ENCODE data around the gene CD4.

GRCh38 chr12:6842075-6842474 is 52.7 kb downstream of the CD4 start:
- no peak for TF ChIP-seq CTCF (IDR thresholded peaks at IDR 0.05 in 4 of 5, conservative IDR thresholded peaks at IDR 0.05 in 1 of 5)
- no peak for TF ChIP-seq POLR2A (IDR thresholded peaks at IDR 0.05)
